Body of pancreas (tissue), 4 donors: ENCODE results near the gene ALLC.

ENCODE experiments used
- POLR2A ChIP-seq, 3 donors: fragments of 450-650 bp; IDR thresholded peaks; one replicate each; pipeline ENCODE4 v1.6.1; 2016; ENCODE audit warnings: antibody characterized with exemption in 3 of 3, mild to moderate bottlenecking in 2 of 3
- TF ChIP-seq, protein P1 (sequence below), 7 experiments: fragments of 450-650 bp in 4 of 7; fragments of 200-600 bp in 3 of 7; sonication (generic) in 3 of 7; IDR thresholded peaks; one replicate each; pipeline ENCODE4 v1.5.1; 2016 to 2019; ENCODE audit warnings: antibody characterized with exemption in 7 of 7

GRCh38 chr2:3708576-3708975, 50.6 kb downstream of the ALLC start:
- TF ChIP-seq, protein P1, sequence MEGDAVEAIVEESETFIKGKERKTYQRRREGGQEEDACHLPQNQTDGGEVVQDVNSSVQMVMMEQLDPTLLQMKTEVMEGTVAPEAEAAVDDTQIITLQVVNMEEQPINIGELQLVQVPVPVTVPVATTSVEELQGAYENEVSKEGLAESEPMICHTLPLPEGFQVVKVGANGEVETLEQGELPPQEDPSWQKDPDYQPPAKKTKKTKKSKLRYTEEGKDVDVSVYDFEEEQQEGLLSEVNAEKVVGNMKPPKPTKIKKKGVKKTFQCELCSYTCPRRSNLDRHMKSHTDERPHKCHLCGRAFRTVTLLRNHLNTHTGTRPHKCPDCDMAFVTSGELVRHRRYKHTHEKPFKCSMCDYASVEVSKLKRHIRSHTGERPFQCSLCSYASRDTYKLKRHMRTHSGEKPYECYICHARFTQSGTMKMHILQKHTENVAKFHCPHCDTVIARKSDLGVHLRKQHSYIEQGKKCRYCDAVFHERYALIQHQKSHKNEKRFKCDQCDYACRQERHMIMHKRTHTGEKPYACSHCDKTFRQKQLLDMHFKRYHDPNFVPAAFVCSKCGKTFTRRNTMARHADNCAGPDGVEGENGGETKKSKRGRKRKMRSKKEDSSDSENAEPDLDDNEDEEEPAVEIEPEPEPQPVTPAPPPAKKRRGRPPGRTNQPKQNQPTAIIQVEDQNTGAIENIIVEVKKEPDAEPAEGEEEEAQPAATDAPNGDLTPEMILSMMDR (IDR thresholded peaks at IDR 0.05), result no peak
- no peak for TF ChIP-seq POLR2A (IDR thresholded peaks at IDR 0.05)
